ENCODE results near the gene MCU. TPM values are rescaled to one million over a fixed set of nuclear protein-coding genes. Genes with fewer than 3 reads are reported as not detected.

The MCU gene
- polyA plus RNA-seq, 1 donor from 2014 or later, result 22.9 TPM

- no peaks in the 10 kb centered on the region for H3K27me3 ChIP-seq (ENCODE audit: insufficient read depth, low read depth, low read length)
- no peaks in the 10 kb centered on the region for H3K9me3 ChIP-seq (ENCODE audit: low read length)
- H2AFZ ChIP-seq (ENCODE audit: low read depth, low read length), result no peak overlapping the region
- no peak overlapping the region for H3K4me3 ChIP-seq (ENCODE audit: low read length)
- no peaks in the 10 kb centered on the region for H4K20me1 ChIP-seq (ENCODE audit: insufficient read depth)
- TF ChIP-seq MXI1 (conservative IDR thresholded peaks at IDR 0.05; ENCODE audit: poor library complexity, severe bottlenecking) (no peak), SMC3 (conservative IDR thresholded peaks at IDR 0.05; ENCODE audit: poor library complexity) (no peak), RAD21 (conservative IDR thresholded peaks at IDR 0.05) (no peak), EP300 (conservative IDR thresholded peaks at IDR 0.05; ENCODE audit: poor library complexity, severe bottlenecking) (no peak), TAF1 (IDR thresholded peaks at IDR 0.05; ENCODE audit: low read depth) (no peak), CTCF (IDR thresholded peaks at IDR 0.05; ENCODE audit: poor library complexity, severe bottlenecking) (no peak), POLR2AphosphoS5 (IDR thresholded peaks at IDR 0.05) (no peak), EZH2 (IDR thresholded peaks at IDR 0.05; ENCODE audit: borderline replicate concordance, insufficient read depth, low read length, poor library complexity, severe bottlenecking) (no peak), REST (IDR thresholded peaks at IDR 0.05; ENCODE audit: borderline replicate concordance) (no peak)
- no peak overlapping the region for H3K9ac ChIP-seq (ENCODE audit: low read length)
- H3K9me2 ChIP-seq (ENCODE audit: insufficient read depth, low read length), result no peaks in the 10 kb centered on the region
- H3K4me2 ChIP-seq (ENCODE audit: low read length), result no peak overlapping the region
- H3K27ac ChIP-seq (ENCODE audit: low read length), result no peak overlapping the region
- no peaks in the 10 kb centered on the region for H3K36me3 ChIP-seq (ENCODE audit: insufficient read depth, low read length)
- no peaks in the 10 kb centered on the region for H3K79me2 ChIP-seq (replicated peaks; ENCODE audit: insufficient read depth, low read length)
- H3F3A ChIP-seq (ENCODE audit: insufficient read depth, low read length, poor library complexity, severe bottlenecking), result no peaks in the 10 kb centered on the region
Observed at GRCh38 chr10:72826346-72826745, 134.4 kb downstream of the MCU start.

DNA sequence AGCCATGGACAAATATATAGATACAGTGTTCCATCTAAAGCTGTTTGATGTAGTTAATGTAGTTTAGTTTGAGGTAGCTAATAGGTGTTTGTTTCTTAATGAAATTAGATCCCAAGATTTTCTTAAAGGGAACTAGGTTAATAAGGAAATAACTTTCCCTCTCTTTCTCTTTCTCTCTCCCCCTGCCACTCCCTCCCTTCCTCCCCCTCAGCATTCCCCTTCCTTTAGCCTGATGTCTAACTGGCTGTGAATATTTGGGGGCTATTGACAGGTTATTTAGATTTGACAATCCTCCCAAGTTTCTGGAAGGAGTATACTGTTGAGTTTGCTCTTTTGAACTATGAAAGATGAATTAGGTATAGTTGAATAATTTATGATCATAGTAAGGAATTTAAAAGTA lies 136.4 kb downstream of the MCU start:
- Histone ChIP-seq H3K27me3 (ENCODE audit: insufficient read depth, low read depth, low read length) (no peaks in the 10 kb centered on the region), H2AFZ (ENCODE audit: low read depth, low read length) (no peak overlapping the region), H3K36me3 (ENCODE audit: insufficient read depth, low read length) (no peaks in the 10 kb centered on the region), H3K9me2 (ENCODE audit: insufficient read depth, low read length) (no peaks in the 10 kb centered on the region), H3K9me3 (ENCODE audit: low read length) (no peaks in the 10 kb centered on the region), H3K27ac (ENCODE audit: low read length) (no peak overlapping the region), H3K79me2 (replicated peaks; ENCODE audit: insufficient read depth, low read length) (no peaks in the 10 kb centered on the region), H3K4me2 (ENCODE audit: low read length) (no peak overlapping the region), H3F3A (ENCODE audit: insufficient read depth, low read length, poor library complexity, severe bottlenecking) (no peaks in the 10 kb centered on the region), H3K4me3 (ENCODE audit: low read length) (no peak overlapping the region), H3K9ac (ENCODE audit: low read length) (no peak overlapping the region), H4K20me1 (ENCODE audit: insufficient read depth) (no peaks in the 10 kb centered on the region)
- TF ChIP-seq EZH2 (IDR thresholded peaks at IDR 0.05; ENCODE audit: borderline replicate concordance, insufficient read depth, low read length, poor library complexity, severe bottlenecking) (no peak), REST (IDR thresholded peaks at IDR 0.05; ENCODE audit: borderline replicate concordance) (no peak), CTCF (IDR thresholded peaks at IDR 0.05; ENCODE audit: poor library complexity, severe bottlenecking) (no peak), EP300 (conservative IDR thresholded peaks at IDR 0.05; ENCODE audit: poor library complexity, severe bottlenecking) (no peak), MXI1 (conservative IDR thresholded peaks at IDR 0.05; ENCODE audit: poor library complexity, severe bottlenecking) (no peak), RAD21 (conservative IDR thresholded peaks at IDR 0.05) (no peak), TAF1 (IDR thresholded peaks at IDR 0.05; ENCODE audit: low read depth) (no peak), POLR2AphosphoS5 (IDR thresholded peaks at IDR 0.05) (no peak), SMC3 (conservative IDR thresholded peaks at IDR 0.05; ENCODE audit: poor library complexity) (no peak)

Data from neural cell (in vitro differentiated cells).